ENCODE results near the gene TOMT.
A peak's percentile ranks its signal among the peaks of the same experiment; 100 is the strongest.

Gene TOMT, protein sequence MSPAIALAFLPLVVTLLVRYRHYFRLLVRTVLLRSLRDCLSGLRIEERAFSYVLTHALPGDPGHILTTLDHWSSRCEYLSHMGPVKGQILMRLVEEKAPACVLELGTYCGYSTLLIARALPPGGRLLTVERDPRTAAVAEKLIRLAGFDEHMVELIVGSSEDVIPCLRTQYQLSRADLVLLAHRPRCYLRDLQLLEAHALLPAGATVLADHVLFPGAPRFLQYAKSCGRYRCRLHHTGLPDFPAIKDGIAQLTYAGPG

DNA sequence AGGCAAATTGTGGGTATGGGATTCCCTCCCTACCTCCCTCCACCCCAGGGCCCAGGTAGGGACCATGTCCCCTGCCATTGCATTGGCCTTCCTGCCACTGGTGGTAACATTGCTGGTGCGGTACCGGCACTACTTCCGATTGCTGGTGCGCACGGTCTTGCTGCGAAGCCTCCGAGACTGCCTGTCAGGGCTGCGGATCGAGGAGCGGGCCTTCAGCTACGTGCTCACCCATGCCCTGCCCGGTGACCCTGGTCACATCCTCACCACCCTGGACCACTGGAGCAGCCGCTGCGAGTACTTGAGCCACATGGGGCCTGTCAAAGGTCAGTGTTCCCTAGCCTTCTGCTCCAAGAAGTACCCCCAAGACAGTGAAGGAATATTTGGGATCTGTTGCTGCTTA lies at the start of gene TOMT:
TSS of gene TOMT (plus strand) at position 37 of the 400 bp plus-strand sequence. CDS start at position 65, 28 bp downstream.
- no peak for DNase-seq

DNA sequence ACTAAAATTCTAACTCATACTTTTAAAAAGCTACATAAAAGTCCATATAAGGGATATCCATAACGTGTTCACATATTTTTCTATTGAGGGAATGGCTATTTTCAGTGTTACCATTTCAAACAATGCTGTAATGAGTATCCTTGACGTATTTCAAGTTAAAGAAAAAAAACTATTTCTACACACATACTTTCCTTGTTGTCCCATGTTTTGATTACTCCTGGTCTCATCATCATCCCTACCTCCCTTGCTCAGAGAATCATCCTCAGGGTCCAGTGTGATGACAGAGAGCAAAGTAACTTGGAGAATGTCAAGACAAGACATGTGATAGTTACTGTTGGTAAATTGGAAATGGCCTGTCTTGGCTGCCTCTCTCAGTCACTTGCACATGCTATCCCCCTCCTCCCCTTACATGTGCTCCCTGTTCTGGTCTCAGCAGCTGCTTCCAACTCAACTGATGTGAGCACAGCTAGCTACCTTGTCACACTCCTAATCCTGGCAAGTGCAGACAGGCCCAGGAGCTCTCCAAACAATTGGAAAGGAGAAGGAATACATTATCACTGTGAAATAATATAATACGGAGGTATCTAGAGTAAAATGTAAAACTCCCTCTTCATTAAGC lies 47.2 kb upstream of the TOMT start:
- DNase-seq = no peak

DNA sequence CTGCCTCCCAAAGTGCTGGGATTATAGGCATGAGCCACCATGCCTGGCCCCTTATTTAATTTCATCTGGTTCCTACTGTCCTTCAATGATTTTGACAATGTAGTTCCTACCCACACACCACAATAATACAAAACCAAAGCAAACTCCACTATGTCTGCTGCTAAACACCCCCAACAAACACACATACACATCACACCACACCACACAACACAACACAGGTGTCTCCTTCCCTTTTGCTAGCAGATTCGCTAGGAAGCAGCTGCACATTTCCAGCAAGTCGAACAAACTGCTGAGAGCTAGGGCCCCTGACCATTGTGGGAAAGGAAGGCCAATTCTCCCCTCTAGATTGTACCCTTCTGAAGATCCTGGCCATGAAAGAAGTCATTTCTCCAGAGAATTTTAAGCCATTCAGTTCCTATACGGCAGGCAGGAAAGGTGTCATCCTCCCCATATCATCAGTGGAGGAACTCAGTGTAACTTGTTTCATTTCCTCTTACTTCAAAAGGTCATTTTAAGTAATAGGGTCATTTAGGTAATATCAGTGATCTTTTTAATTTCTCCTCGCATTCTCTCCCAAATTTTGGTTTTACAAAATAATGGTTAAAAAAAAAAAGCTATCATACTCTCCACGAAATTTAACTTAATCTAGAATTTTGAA lies 43.9 kb upstream of the TOMT start:
- no peak for DNase-seq

DNA sequence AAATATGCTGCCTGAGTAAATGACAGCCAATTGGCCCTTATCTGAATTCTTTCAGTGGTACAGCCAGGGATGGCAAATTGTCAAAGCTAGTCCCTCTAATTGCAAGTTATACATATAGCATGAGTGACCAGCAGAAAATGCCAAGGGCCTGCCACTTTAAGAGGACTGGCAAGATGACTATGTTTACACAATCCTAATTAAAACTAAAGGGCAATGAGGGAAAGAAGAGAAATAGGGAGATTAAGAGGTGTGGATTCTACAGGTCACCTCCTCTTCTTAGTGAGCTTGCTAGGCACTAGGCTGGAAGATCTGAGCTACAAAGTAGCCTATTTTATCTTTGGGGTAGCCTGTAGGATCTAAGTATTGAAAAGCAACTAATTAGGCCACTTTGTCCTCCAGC lies 38.9 kb upstream of the TOMT start:
- DNase-seq = no peak

DNA sequence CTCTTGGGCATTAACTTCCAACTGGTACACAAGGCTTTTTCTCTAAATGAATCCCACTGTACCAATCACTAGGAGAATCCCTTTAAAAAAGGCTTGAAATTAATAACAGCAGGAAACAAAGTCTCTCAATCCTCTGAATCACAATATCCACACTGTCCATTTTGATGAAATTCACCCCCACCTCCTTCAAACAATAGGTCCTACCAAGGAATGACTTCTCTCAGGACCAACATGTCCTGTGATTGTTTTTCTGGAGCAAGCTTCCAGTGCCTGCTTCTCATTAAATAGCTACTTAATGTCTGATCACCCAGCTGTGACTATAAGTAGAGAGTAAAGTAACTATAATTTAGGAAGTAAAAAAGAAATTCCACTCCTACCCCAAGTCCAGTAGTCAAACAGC lies 38.5 kb upstream of the TOMT start:
- DNase-seq = no peak

DNA sequence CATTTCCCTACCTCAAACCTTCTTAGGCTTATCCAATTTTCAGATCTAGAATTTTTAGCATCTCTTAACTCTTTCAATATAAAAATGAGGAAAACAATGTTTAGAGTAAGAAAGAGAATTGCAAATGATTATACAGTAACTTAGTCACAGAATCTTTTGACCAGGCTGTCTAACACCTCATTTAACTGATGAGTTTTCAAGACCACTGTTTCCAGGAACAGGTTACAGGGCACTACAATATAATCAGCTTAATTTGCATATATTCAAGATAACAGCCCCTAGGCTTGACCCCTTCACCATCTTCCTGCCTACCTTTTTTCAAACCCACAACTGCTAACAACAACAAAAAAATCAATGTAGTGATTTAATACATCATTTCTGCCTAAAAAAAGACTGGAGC lies 38.0 kb upstream of the TOMT start:
- no peak for DNase-seq

DNA sequence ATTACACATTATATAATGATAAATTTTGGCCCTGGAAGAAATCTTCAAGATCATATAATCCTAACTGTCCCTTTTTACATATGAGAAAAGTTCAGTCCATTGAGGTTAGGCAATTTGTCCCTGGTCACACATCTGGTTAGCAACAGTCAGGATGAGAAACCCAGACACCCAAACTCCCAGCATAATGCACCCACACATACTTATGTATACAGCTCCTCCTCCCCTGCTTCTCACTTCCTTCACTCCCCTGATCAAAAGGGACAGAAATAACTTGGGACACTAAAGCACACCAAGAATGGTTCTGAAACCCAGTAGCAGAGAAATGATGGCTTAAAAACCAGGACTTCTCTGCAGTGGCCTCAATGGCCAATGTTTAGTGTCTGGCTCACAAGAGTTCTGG lies 36.5 kb upstream of the TOMT start:
- DNase-seq = no peak

DNA sequence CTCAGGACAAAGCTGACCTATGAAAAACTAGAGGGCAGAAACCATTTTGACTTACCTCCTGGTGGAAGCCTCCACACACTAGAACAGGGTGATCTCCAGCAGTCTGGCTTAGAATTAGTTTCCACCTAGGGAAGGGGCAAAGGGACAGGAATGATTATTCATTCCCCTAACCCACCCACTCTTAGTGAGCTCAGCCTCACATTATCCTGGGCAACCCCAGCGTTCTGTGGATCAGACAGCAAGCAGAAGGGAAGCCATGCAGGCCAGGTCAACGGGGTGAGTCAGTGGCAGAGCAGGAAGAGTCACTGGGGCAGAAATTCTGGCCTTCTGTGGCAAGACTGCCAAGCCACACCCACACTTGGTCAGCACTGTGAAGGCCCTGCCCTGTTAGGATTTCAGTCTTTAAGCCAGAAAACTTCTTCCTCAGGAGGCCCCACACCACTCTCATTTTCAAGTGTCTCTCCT lies 35.9 kb upstream of the TOMT start:
- no peak for DNase-seq

DNA sequence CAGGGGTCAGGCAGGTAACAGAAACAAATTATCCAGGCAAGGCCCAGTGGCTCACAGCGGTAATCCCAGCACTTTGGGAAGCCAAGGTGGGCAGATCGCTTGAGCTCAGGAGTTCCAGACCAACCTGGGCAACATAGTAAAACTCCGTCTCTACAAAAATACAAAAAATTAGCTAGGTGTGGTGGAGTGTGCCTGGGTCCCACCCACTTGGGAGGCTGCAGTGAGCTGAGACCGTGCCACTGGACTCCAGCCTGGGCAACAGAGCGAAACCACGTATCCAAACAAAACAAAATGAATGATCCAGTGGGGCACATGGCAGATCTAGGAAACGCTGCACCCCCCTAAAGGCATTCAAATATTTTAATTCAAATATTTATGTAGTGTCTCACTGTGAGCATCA lies 35.2 kb upstream of the TOMT start:
- no peak for DNase-seq

DNA sequence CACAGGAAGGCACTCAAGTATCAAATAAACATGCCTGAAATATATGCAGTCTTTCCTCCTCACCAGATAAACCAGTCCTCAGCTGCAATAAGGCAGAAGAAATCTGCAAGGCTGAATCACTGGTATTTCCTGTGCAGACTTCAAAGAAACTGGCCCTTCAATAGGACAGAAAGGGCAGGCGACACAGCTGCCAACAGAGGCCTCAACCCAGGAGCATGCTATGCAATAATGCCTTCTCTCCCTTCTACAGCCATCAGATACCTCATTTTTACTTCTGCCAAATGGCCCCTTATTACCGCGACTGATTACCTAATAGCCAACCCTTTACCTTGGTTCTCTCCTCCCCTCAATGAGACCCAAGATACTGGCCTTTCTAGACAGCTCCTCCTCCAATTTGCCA lies 33.4 kb upstream of the TOMT start:
- no peak for DNase-seq

DNA sequence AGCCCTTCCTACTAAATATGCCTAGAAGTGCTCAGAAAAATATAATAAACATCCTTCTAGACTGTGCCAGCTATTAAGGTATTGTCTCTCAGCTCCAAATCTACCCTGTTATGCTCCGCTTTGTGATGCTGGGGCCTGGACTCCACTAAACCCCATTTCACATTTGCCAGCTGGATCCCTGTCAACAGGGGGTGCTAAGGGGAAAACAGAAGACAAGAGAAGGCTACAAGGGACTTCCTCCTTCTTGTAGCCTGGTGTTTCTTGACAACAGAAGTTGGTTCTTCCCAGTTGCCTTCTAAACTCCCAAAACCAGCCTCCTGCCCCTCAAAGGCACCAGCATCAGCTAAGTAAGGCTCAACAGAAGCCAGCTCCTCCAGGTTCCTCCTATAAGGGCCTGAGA lies 30.6 kb upstream of the TOMT start:
- no peak for DNase-seq

DNA sequence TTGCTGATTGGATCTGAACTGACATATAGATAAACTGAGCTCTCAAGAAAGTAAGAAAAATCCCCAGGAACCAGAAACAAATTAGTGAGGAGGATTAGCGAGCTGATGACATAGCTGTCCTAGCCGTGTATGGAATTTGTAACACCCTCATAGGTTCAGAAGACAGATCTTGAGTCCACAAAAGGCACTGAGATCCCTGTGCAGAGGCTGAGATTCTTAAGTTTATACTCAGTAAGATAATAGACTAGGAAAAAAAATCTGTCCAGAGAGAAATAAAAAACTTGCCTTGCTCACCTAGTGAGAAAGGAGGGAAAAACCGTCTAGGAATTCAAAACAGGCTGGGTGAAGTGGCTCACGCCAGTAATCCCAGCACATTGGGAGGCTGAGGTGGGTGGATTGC lies 30.0 kb upstream of the TOMT start:
- DNase-seq = no peak

DNA sequence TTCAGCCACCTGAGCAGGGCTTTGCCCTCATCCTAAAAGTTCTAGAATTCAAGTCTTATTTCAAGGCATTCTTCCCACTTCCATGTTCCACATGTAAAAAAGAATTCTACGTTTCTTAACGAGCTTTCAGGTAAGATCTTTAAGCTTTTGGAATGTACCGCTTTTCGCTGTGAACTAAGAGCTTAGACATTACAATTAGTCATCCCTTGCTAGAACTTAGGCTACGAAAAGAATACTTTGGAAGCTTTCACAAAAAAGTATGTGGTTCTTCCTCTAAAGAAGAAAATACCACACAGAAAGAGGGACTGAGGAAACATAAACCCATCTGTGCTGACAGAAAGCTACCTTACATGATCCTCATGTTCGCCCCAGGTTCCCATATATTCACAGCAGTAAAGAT lies 27.2 kb upstream of the TOMT start:
- no peak for DNase-seq

DNA sequence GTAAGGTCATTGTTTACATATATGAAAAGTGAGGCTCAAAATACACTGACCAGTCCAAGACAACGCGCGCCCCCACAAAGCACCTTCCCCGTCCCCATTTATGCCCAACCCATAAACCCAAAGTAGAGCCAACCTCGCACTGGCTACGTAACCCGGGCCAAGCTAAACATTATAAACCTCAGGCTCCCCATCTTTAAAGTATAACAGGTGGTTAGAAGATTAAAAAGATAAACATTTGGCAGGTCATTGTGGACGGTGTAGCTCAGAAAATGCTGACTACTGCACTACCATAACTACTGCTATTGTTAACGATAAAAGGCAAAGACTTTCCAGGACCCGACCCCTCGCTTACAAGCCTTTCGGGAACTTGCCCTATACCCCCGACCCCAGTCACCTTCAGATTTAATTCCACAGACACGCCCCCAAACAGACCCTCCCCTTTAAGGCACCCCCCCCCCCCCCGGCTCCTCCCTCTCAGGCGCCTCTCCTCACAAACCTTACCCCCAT lies 25.9 kb upstream of the TOMT start:
- DNase-seq = peak; percentile 31

DNA sequence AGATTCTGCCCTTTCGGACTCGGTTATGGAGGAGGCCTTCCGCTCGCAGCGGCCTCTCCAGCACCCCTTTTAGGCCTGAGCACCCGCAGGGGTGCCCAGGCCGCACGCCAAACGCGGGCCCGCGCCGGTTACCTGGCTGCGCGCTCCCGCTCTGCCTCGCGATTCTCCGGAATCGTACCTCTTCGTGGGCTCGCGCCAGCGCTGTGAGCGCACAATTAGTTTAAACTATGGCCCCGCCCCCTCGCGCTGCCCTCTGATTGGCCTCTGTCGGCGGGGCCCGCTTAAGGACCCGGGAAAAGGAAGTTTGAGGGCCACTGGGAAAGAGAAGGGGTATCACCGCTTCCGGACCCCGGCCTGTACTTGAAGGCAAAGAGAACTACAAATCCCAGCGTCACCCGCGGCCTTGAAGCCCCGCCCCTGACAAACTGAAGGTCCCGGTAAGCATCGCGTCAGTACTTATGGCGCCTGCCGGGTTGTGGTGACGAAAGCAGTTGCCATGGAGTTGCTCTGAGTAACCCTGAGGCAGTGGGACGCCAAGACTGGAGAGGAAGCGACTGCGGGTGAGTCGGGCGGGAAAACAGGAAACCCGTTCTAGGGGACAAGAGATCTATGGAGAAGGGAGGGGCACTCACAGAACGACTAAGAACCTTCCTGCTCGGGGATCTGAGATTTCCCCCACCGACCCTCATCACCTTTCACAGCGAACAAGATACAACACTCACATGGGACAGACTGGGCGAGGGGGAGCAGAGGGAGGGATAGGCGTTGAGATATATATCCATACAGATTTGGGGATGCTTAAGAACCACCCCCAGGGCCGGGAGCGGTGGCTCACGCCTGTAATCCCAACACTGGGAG lies 25.2 kb upstream of the TOMT start, which contains the start of the genes LRRC51 and NUMA1:
TSS of gene LRRC51 (plus strand) at position 525 of the 858 bp plus-strand sequence. CDS start 8,234 bp downstream, outside the sequence.
TSS of gene NUMA1 (minus strand) at position 217 of the 858 bp plus-strand sequence. CDS start 44,599 bp downstream, outside the sequence.
- peak; percentile 98 for DNase-seq

DNA sequence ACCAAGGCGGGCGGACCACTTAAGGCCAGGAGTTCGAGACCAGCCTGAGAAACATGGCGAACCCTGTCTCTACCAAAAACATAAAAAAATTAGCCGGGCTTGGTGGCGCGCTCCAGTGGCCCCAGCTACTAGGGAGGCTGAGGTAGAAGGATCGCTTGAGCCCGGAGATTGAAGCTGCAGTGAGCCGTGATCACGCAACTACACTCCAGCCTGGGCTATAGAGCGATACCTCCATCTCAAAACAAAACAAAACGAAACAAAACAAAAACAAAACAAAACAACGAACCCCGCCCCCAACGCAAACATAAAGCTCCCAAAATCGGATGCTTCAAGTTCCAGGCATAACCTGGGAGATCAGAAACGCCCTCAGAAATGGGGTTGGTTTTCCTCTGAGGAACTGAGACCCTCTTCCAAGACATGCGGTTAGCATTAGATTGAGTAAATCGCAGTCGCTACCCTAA lies 24.5 kb upstream of the TOMT start:
- no peak for DNase-seq

DNA sequence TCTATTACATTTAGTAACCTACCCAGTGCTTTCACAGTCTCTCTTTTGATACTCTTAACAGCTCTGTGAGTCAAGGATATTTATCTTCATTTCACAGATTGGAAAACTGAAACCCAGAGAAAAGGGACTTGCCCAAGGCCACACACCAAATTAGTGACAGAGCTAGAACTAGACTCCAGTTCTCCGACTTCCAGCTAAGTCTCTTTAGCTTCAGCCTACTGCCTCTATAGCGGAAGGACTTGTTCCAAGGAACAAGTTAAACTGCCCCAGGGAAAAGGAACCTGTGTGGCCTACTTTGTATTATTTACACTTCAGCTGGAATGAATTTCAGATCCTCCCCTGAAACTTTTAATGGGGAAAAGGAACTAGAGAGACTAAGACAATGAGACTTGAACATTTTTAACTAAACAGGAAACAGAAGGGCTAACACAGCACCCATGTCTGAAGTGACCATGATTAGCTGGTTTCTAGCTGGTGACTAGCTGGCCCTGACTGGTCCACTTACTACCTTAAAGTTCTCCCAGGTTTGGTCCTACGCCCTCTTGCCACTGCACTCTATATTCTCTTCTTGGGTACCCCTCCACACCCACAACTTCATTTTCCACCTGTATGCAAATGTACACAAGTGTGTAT lies 23.8 kb upstream of the TOMT start:
- DNase-seq = no peak

DNA sequence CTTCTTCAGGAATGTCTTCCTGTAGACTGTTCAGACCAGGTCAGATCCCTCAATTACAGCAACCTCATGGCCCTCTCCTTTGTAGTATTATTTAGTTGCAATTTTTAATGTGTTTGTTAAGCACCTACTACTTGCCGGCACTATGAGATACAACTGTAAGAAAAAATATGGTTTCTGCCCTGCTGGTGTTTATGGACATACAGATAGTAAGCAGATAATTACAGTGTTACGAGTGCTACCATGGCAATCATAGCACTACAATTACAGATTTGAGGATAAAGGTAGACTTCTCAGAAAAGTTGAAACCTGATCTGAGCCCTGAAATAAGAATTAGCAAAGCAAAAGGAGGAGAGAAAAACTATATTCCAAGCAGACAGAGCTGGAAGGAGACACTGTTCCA lies 22.3 kb upstream of the TOMT start:
- DNase-seq = no peak

DNA sequence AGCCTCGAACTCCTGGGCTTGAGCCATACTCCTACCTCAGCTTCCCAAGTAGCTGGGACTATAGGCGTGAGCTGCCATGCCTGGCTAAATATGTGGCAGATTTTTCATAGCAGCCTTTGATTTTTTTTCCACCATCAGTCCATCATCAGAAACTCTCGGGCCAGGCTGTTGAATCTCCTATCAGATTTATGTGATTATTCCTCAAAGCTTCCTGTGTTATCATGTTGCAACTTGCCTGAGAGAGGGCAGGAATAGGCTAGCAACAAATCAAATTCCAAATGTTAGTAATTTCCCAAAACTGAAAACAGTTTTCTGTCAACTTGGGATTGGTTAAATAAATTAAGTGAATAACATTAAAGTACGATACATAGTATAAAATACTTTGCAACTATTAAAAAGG lies 21.6 kb upstream of the TOMT start:
- no peak for DNase-seq

DNA sequence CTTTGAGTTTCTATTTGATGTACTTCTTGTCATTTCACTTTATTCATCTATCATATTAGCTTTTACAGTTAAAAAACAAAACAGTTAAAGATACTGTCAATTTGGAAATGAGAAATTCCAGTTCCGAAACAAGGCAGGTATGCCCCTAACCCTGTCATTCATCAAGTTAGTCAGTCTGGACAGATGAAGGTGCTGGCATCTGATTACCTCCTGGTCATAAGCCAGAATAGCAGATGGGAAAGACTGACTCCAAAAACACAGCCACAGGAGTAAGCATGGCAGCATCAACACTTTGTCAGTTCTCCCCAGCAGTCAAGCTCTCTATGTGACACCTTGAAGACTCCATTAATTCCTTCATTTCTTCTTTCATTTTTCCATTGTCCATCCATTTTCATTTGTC lies 20.8 kb upstream of the TOMT start:
- no peak for DNase-seq

DNA sequence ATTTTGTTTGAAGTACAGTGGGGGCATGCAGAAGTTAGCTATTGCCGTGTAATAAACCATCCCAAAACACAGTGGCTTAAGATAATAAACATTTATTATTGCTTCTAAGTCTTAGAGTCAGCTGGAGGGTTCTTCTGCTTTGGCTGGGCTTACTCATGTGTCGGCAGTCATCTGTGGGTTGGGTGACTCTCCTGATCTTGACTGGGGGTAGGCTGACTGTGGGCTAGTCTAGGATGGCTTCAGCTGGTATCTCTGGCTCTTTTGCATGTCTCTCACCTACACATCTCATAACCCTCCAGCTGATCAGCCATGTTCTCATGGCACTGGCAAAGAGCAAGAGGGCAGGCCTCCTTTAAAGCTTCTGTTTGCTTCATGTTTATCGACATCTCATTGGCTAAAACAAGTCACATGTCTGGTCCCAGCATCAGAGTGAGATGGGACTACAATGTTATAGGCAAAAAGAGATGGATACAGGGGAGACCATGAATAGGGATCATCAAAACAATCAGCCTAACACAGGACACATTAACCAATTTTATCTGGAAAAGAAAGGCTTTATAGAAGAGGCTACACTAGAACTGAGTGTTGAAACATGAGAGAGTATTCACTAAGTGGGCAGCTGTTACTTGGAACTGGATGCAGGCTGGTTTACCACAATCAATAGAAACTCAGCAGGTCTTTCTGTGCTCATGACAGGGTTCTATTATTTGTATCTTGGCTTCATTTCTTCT lies 19.9 kb upstream of the TOMT start:
- DNase-seq = no peak
